Measurements from ENCODE around the gene PMFBP1.

Gene PMFBP1

GRCh38 chr16:72125635-72126428 is 46.1 kb downstream of the PMFBP1 start:
- DNase-seq (ENCODE audit: low read depth) = no peak
- no peak for TF ChIP-seq CTCF (IDR thresholded peaks at IDR 0.05; ENCODE audit: low read depth, low read length, missing control alignments)
- no peak overlapping the region for H3K4me3 ChIP-seq (ENCODE audit: low read depth, low read length)

GRCh38 chr16:72124761-72125634 is 47.0 kb downstream of the PMFBP1 start:
- no peak overlapping the region for H3K4me3 ChIP-seq (ENCODE audit: low read depth, low read length)
- DNase-seq (ENCODE audit: low read depth) = peak; percentile 46

GRCh38 chr16:72124148-72124547 is 47.8 kb downstream of the PMFBP1 start:
- no peak for TF ChIP-seq CTCF (IDR thresholded peaks at IDR 0.05; ENCODE audit: low read depth, low read length, missing control alignments)
- no peak overlapping the region for H3K4me3 ChIP-seq (ENCODE audit: low read depth, low read length)
- no peak for DNase-seq (ENCODE audit: low read depth)

More at GRCh38 chr16:72124761-72125634, 47.0 kb downstream of the PMFBP1 start:
- TF ChIP-seq CTCF (IDR thresholded peaks at IDR 0.05; ENCODE audit: low read depth, low read length, missing control alignments) = peak; percentile 84

- no peak overlapping the region for H3K4me3 ChIP-seq (ENCODE audit: low read depth, low read length)
- DNase-seq (ENCODE audit: low read depth) = no peak
- no peak for TF ChIP-seq CTCF (IDR thresholded peaks at IDR 0.05; ENCODE audit: low read depth, low read length, missing control alignments)
Observed at GRCh38 chr16:72123426-72123825, 48.5 kb downstream of the PMFBP1 start.

- no peak overlapping the region for H3K4me3 ChIP-seq (ENCODE audit: low read depth, low read length)
Observed at GRCh38 chr16:72122916-72123315, 49.0 kb downstream of the PMFBP1 start.

GRCh38 chr16:72122308-72122707 is 49.6 kb downstream of the PMFBP1 start:
- no peak for TF ChIP-seq CTCF (IDR thresholded peaks at IDR 0.05; ENCODE audit: low read depth, low read length, missing control alignments)
- H3K4me3 ChIP-seq (ENCODE audit: low read depth, low read length) = no peak overlapping the region
- no peak for DNase-seq (ENCODE audit: low read depth)

More at GRCh38 chr16:72122916-72123315, 49.0 kb downstream of the PMFBP1 start:
- TF ChIP-seq CTCF (IDR thresholded peaks at IDR 0.05; ENCODE audit: low read depth, low read length, missing control alignments) = no peak
- no peak for DNase-seq (ENCODE audit: low read depth)
